Stomach (tissue), 4 donors: ENCODE data around the gene PYGO2.

Experiments used
- POLR2A ChIP-seq, 4 donors: fragments of 450-650 bp; IDR thresholded peaks; one replicate each; pipeline ENCODE4 v1.6.1; 2016; ENCODE audit warnings: antibody characterized with exemption in 4 of 4, control low read depth in 2 of 4, mild to moderate bottlenecking in 1 of 4, moderate library complexity in 1 of 4
- TF ChIP-seq, protein P1 (sequence below), 7 experiments: fragments of 450-650 bp in 4 of 7; fragments of 200-600 bp in 3 of 7; sonication (generic) in 3 of 7; IDR thresholded peaks; one replicate each; pipeline ENCODE4 v1.5.1; 2016 to 2019; ENCODE audit warnings: antibody characterized with exemption in 7 of 7, control low read depth in 2 of 7, mild to moderate bottlenecking in 1 of 7

- TF ChIP-seq, protein P1, sequence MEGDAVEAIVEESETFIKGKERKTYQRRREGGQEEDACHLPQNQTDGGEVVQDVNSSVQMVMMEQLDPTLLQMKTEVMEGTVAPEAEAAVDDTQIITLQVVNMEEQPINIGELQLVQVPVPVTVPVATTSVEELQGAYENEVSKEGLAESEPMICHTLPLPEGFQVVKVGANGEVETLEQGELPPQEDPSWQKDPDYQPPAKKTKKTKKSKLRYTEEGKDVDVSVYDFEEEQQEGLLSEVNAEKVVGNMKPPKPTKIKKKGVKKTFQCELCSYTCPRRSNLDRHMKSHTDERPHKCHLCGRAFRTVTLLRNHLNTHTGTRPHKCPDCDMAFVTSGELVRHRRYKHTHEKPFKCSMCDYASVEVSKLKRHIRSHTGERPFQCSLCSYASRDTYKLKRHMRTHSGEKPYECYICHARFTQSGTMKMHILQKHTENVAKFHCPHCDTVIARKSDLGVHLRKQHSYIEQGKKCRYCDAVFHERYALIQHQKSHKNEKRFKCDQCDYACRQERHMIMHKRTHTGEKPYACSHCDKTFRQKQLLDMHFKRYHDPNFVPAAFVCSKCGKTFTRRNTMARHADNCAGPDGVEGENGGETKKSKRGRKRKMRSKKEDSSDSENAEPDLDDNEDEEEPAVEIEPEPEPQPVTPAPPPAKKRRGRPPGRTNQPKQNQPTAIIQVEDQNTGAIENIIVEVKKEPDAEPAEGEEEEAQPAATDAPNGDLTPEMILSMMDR (IDR thresholded peaks at IDR 0.05), result no peak
- no peak for TF ChIP-seq POLR2A (IDR thresholded peaks at IDR 0.05)
Measured at GRCh38 chr1:155008015-155008941, 46.7 kb upstream of the PYGO2 start.
